ENCODE measurements around the gene CHIT1. TPM values are rescaled to one million over a fixed set of nuclear protein-coding genes. Genes with fewer than 3 reads are reported as not detected.
A peak's percentile ranks its signal among the peaks of the same experiment; 100 is the strongest.
"Not testable (repeated sequence)": the region's sequence is repeated elsewhere in the genome, so short reads cannot be mapped to it uniquely, and the experiment has no call there.

The CHIT1 gene
- total RNA-seq, 4 donors from 2014 or later, result 0.39 to 0.42 TPM; not detected in 2

DNA sequence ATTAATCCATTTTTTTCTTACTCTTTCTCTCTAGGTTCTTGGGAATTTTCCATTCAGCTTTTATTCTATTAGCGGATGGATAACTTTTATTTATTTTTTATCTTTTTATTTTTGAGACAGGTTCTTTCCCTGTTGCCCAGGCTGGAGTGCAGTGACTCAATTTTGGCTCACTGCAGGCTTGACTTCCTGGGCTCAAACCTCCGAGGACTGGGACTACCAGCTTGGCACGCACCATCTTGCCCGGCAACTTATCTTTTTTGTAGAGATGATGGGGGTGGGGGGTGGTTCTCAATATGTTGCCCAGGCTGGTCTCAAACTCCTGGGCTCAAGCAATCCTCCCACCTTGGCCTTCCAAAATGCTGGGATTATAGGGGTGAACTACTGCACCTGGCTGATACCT is 36.1 kb upstream of the CHIT1 start:
- DNase-seq (ENCODE audit: low spot score in 2 of 2), result no peak
- WGBS, 2 donors, result 84 to 88% methylated on average over 4 of the region's 4 CpGs

DNA sequence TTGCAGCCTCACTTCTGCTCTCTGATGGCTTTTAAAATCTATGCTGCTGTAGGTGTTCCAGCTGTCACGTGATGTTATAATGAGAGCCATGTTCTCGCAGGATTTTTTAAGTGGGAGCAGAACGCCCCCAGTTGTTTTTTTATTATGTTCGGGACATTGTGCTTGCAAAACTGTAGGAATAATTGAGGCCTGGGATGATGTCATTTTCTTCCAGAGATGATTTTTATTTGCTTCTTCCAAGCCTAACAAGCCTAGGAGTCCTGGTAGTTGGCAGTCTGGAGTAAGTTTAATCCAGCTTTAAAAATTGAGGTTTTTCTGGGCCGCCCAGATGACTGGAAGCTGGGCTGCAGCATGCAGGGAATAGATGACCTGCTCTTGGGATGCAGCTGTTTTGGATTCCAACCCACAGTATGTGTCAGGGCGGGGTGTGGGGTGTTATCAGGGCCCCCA is 34.6 kb upstream of the CHIT1 start:
- TF ChIP-seq EP300 (IDR thresholded peaks at IDR 0.05), result no peak
- peak in 1 of 2 donors; percentile 11 for TF ChIP-seq POLR2A (IDR thresholded peaks at IDR 0.05)
- Histone ChIP-seq H3K9me3 (no peaks in the 10 kb centered on the region), H3K4me3 (no peak overlapping the region), H3K4me1 (peaks cover 0 to 28% (median 2%) of the 10 kb centered on the region in 4 donors), H3K27me3 (no peaks in the 10 kb centered on the region), H3K36me3 (no peaks in the 10 kb centered on the region), H3K27ac (peak overlapping the region in 2 of 4 donors; percentile 83 to 86)
- 45 to 52% methylated on average over 6 of the region's 6 CpGs for WGBS, 2 donors
- no peak for DNase-seq (ENCODE audit: low spot score in 2 of 2)

More for the DNA sequence above, 36.1 kb upstream of the CHIT1 start:
- no peak overlapping the region for H3K4me3 ChIP-seq
- peaks cover 0 to 29% (median 2%) of the 10 kb centered on the region in 4 donors for H3K4me1 ChIP-seq
- TF ChIP-seq EP300 (IDR thresholded peaks at IDR 0.05) (no peak), POLR2A (IDR thresholded peaks at IDR 0.05) (no peak)
- TF ChIP-seq, protein P1, sequence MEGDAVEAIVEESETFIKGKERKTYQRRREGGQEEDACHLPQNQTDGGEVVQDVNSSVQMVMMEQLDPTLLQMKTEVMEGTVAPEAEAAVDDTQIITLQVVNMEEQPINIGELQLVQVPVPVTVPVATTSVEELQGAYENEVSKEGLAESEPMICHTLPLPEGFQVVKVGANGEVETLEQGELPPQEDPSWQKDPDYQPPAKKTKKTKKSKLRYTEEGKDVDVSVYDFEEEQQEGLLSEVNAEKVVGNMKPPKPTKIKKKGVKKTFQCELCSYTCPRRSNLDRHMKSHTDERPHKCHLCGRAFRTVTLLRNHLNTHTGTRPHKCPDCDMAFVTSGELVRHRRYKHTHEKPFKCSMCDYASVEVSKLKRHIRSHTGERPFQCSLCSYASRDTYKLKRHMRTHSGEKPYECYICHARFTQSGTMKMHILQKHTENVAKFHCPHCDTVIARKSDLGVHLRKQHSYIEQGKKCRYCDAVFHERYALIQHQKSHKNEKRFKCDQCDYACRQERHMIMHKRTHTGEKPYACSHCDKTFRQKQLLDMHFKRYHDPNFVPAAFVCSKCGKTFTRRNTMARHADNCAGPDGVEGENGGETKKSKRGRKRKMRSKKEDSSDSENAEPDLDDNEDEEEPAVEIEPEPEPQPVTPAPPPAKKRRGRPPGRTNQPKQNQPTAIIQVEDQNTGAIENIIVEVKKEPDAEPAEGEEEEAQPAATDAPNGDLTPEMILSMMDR (IDR thresholded peaks at IDR 0.05), result no peak
- H3K36me3 ChIP-seq, result no peaks in the 10 kb centered on the region
- H3K9me3 ChIP-seq, result no peaks in the 10 kb centered on the region
- no peak overlapping the region for H3K27ac ChIP-seq
- H3K27me3 ChIP-seq, result no peaks in the 10 kb centered on the region

DNA sequence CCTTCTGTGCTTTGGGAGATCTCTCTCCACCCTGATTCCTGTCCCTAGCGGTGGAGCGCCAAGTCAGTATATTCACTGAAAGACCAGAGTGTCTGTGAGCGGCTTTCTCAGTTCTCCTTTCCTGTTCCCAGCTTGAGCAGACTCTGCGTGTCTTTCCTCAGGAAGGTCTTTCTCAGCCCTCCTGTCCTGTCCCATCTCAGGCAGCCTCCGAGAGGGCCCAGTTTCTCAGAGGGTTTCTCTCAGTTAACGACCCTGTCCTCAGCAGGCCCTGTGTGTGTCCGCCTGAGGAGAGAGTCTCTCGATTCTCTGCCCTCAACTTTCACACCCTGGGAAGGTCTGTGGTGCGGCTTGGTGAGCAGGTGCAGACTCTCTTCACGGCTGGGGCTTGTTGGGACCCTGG is 34.0 kb upstream of the CHIT1 start:
- 51 to 54% methylated on average over 10 of the region's 10 CpGs for WGBS, 2 donors
- Histone ChIP-seq H3K36me3 (no peaks in the 10 kb centered on the region), H3K4me1 (peaks cover 0 to 23% (median 2%) of the 10 kb centered on the region in 4 donors), H3K4me3 (no peak overlapping the region), H3K27ac (peak overlapping the region in 2 of 4 donors; percentile 83 to 86), H3K27me3 (no peaks in the 10 kb centered on the region), H3K9me3 (no peaks in the 10 kb centered on the region)
- TF ChIP-seq EP300 (IDR thresholded peaks at IDR 0.05), result no peak
- TF ChIP-seq, protein P1 (IDR thresholded peaks at IDR 0.05), result peak in 1 of 5 experiments; percentile 16
- TF ChIP-seq POLR2A (IDR thresholded peaks at IDR 0.05), result no peak
- no peak for DNase-seq (ENCODE audit: low spot score in 2 of 2)

DNA sequence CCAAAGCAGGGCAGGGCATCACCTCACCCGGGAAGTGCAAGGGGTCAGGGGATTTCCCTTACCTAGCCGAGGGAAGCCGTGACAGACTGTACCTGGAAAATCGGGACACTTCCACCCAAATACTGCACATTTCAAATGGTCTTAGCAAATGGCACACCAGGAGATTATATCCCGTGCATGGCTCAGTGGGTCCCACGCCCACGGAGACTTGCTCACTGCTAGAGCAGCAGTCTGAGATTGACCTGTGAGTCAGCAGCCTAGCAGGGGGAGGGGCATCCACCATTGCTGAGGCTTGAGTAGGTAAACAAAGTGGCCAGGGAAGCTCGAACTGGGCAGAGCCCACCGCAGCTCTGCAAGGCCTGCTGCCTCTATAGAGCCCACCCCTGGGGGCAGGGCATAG is 27.2 kb upstream of the CHIT1 start:
- not testable (repeated sequence) for H3K4me1 ChIP-seq; H3K27me3 ChIP-seq; H3K4me3 ChIP-seq; DNase-seq (ENCODE audit: low spot score in 2 of 2); H3K36me3 ChIP-seq; H3K27ac ChIP-seq
- WGBS, 2 donors, result 82 to 87% methylated on average over 2 to 9 of the region's 9 CpGs
- peaks cover 0 to 21% (median 0%) of the 10 kb centered on the region in 4 donors for H3K9me3 ChIP-seq

DNA sequence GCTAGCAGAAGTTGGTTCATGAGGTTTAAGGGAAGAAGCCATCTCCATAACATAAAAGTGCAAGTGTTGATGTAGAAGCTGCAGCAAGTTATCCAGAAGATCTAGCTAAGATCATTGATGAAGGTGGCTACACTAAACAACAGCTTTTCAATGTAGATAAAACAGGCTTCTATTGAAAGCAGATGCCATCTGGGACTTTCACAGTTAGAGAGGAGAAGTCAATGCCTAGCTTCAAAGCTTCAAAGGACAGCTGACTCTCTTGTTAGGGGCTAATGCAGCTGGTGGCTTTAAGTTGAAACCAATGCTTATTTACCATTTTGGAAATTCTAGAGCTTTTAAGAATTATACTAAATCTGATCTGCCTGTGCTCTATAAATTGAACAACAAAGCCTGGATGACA is 25.3 kb upstream of the CHIT1 start:
- H3K36me3 ChIP-seq; DNase-seq (ENCODE audit: low spot score in 2 of 2); H3K27ac ChIP-seq: not testable (repeated sequence)

DNA sequence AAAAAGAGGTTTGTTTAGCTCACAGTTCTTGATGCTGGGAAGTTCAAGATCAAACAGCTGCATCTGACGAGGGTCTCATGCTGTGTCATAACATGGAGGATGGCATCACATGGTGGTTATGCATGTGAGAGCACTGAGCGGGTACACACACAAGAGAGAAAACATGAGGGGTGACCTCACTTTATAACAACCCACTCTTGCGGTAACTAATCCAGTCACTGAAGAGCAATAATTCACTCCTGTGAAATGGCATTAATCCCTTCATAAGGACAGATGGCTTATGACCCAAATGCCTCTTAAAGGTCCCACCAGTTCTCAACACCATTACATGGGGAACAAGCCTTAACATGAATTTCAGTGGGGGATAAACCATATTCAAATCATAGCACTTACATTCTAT is 23.2 kb upstream of the CHIT1 start:
- no peak overlapping the region for H3K4me3 ChIP-seq
- DNase-seq (ENCODE audit: low spot score in 2 of 2), result no peak
- no peak for TF ChIP-seq EP300 (IDR thresholded peaks at IDR 0.05)
- TF ChIP-seq, protein P1 (IDR thresholded peaks at IDR 0.05), result no peak
- TF ChIP-seq POLR2A (IDR thresholded peaks at IDR 0.05), result no peak
- H3K4me1 ChIP-seq, result no peaks in the 10 kb centered on the region
- no peaks in the 10 kb centered on the region for H3K27me3 ChIP-seq
- H3K36me3 ChIP-seq, result no peaks in the 10 kb centered on the region
- 65 to 72% methylated on average over 3 of the region's 3 CpGs for WGBS, 2 donors
- no peak overlapping the region for H3K27ac ChIP-seq
- H3K9me3 ChIP-seq, result peaks cover 0 to 24% (median 0%) of the 10 kb centered on the region in 4 donors

More for the DNA sequence above, 25.3 kb upstream of the CHIT1 start:
- not testable (repeated sequence) for H3K4me1 ChIP-seq, H3K27me3 ChIP-seq, H3K4me3 ChIP-seq
- H3K9me3 ChIP-seq, result peaks cover 0 to 21% (median 0%) of the 10 kb centered on the region in 4 donors

DNA sequence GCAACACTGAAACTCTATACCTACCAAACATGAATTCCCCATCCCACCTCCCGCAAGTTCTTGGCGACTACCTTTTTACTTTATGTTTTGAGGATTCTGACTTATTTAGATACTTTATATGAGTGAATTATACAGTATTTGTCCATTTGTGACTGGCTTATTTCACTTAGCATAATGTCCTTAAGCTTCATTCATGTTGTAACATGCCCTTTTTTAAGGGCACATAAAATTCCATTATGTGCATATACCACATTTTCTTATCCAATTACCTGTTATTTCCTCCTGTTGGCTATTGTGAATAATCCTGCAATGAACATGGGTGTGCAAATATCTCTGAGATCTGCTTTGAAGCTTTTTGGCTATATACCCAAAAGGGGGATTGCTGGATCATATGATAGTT is 22.0 kb upstream of the CHIT1 start:
- Histone ChIP-seq H3K4me3 (no peak overlapping the region), H3K36me3 (no peaks in the 10 kb centered on the region), H3K27me3 (no peaks in the 10 kb centered on the region), H3K4me1 (no peaks in the 10 kb centered on the region), H3K27ac (no peak overlapping the region), H3K9me3 (peaks cover 0 to 20% (median 0%) of the 10 kb centered on the region in 4 donors)
- no peak for DNase-seq (ENCODE audit: low spot score in 2 of 2)
- TF ChIP-seq EP300 (IDR thresholded peaks at IDR 0.05) (no peak), POLR2A (IDR thresholded peaks at IDR 0.05) (no peak)
- TF ChIP-seq, protein P1 (IDR thresholded peaks at IDR 0.05), result no peak
- WGBS, 2 donors, result 90 to 95% methylated on average over 2 of the region's 2 CpGs

Measured in tibial nerve (tissue), 4 donors.